NCI-H82 treated with DMSO at 0.1 percent for 48 hours (cell line): ENCODE measurements around the gene CCDC12.

ENCODE experiments used
- DNase-seq: peaks from one replicate; lab custom pipeline; 2025; ENCODE audit not compliant: unreplicated experiment; lab: John Stamatoyannopoulos, UW

The CCDC12 gene

DNA sequence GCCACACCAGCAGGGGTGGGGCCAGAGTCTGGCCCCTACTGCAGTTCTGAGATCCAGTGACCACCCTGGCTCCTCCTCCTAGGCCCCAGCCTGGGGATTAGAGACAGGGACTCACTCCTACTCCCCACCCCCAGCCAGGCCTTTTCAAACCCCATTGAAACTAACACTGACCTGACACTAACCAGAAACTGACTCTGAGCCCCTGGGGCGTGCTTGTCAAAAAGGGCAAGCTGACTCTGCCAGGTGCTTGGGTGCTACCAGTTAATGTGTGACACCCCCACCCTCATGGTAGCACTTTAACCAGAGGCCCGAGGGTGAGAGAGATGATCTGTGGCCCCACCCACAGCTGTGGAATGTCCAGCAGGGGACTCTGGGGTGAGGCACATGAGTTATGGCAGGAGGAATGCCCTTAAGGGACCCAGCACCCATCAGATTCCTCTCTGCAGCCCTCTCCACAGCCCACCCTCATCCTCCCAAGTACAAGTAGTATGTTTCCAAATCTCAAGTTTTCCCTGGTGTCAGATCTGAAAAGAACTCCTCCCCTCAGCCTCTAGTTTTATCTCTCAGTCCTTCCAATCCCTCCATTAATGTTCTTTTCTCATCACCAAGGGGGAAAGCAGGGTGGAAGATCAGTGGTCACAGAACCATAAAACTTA lies 97.6 kb downstream of the CCDC12 start:
- DNase-seq, result no peak

DNA sequence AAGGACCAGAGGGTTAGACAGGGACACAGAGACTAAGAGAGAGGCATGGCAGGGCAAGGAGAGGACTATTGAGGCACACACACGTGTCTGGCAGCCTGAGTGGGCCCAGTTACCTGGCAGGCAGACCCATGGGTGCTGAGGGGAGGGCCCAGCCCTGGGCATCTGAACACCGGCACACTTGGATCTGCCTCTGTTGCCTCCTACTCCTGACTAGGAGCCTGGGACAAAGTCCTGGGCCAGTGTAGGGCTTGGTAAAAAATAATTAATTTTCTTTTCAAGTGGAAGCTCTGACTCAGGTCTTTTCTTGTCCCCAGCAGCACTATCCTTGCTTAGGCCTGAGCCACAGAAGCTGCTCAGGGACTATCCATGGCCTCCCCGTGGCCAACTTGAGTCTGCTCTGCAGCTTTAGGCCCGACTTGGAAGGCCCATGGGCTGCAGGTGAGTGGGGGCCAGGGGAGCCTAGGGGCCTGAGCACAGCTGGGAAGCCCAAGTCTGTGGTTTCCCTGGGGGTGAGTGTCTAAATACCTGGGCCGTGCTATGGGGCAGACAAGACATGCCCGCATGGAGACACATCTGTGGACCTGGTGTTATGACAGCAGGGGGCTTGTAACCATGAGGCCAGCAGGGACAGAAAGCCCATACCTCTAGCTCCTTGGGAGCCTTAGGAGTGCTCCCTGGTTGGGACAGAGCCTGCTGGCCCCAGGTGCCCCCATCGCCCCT lies 99.0 kb downstream of the CCDC12 start, which contains the start of gene PTH1R:
Gene PTH1R (plus strand): TSS at position 316 of the 720 bp plus-strand sequence. CDS start 5,839 bp downstream, outside the sequence.
- DNase-seq, result no peak

DNA sequence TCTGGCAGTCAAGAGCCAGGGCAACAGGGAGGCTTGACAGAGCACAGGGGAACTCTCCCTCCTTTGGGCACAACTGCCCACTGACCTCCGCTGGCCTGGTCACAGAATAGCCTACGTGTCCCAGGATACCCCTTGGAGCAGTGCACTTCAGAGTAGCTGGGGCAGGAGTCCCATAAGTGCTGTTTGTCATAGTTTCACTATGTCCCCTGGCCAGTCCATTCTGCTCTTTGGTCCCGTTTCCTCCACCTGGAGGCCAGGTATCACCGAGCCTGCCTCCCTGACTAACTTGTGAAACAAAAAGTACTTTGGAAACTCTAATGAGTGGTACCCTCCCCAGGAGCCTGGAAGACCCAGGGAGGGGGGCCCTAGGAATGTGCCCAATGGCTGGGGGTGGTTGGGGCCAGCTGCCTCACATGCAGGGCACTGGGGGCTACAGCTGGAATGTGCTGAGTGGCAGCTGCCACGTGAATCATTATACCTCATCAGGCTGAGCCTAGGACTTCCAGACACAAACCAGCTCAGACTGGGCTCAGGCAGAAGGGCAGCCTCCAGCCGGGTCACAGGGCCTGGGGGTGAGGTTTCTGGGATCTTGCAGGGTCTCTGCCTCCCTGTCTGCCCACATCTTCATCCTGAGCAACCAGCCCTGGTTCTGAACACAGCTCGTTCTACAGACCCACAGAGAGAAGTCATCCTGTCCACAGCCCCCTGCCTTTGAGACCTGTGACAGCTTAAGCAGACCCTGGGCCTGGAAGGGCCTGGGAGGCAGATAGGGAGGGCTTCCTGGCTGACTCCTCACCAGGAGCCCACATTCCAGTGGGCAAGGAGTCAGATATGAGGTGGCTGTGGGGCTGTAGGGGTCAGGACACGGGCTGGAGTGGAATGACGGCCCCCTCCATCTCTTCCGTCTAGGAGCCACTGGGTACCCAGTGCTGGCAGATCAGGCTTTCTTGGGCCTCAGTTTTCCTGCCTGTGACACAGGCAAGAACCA lies 99.9 kb downstream of the CCDC12 start:
- DNase-seq, result no peak

DNA sequence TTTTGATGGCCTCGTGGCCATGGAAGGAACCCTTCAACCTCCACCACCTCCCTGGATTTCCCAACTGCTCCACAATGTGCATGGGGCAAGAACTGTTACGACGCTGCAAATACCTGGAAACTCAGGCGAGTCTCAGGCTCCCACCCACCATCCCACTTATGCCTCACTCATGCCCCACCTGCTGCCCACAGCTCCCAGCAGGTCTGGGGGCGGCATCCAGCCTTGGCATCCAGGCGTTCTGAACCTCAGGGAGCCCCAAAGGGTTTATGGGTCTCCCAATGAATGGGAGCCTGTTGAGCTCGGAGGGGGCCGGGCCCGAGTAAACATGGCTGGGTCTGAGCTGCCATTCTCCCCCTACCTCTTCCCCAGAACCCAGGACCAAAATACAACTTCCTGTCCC lies 101.0 kb downstream of the CCDC12 start:
- DNase-seq, result no peak

DNA sequence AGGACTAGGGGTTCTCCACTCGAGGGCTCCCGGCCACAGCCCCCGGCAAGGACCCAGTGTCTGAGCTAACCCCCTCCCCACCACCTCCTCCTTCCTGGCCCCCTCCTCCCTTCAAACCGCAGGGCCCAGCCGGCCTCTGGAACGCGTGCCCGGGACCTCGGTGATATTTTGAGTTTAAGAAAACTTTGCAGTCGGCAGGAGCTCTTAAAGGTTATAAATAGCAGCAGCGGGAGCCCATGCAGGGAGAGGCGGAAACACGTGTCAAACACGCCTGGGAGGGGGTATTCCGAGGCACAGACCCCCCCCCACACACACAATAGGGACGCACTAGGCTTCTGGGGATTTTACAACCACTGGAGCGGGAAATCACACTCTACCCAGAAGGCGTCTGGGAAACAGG lies 102.1 kb downstream of the CCDC12 start:
- DNase-seq, result no peak

DNA sequence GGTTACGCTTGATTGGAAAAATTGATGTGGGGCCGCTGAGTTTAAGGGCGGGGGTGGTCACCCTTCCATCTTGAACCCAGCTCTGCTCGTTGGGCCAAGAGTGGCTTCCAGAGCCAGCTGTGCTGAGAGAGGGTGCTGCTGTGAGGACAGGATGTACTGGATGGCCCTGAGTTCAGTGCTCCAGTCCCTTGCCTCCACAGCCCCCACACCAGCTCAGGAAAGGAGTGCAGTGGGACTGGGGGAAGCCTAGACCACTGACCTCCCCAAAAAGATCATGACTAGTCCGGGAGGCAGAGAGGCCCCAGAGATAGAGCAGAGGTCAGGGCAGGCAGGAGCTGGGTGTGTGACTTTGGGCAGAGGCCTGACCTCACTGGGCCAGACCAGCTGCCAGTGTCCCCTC lies 103.0 kb downstream of the CCDC12 start:
- DNase-seq, result no peak
